Neural progenitor cell (in vitro differentiated cells): ENCODE results near the gene CEP350.

Source experiments
- CTCF ChIP-seq: fragments of 200-600 bp; sonication (generic); IDR thresholded peaks from 2 replicates; pipeline ENCODE4 v1.5.1; 2017; ENCODE audit warnings: antibody characterized with exemption, mild to moderate bottlenecking
- EZH2 ChIP-seq: fragments of 200-600 bp; sonication (generic); IDR thresholded peaks from 2 replicates; pipeline ENCODE4 v1.6.1; 2017; ENCODE audit warnings: antibody characterized with exemption, mild to moderate bottlenecking, moderate library complexity

GRCh38 chr1:179926850-179927205 is 27.8 kb upstream of the CEP350 start:
- TF ChIP-seq EZH2 (no peak), CTCF (no peak)
